ENCODE data around the gene ISYNA1.
"Not testable (repeated sequence)": the region's sequence is repeated elsewhere in the genome, so short reads cannot be mapped to it uniquely, and the experiment has no call there.

ISYNA1 gene

DNA sequence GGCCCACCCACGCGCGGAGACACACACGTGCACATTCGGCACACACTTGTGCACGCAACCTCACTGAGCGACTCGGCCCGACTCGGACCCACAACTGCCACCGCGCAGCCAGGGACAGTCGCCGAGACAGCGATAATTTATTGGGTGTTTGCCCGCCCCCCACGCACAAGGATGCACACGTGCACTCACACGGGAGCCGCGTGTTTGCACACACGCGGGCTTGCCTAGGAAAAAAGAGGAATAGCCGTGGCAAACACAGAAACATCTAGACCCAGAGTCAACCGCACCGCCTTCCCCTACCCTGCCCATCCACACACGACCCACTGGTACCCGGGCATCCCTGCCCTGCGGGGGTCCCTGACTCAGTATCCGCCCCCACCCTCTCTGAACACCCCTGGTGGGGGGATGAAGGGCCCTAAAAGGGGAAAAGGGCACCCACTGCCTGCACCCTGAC is 19.9 kb downstream of the ISYNA1 start:
- peak; percentile 49 for DNase-seq

- DNase-seq = peak; percentile 42
These were observed 20.5 kb downstream of the ISYNA1 start for GRCh38 chr19:18417250-18418028.

DNA sequence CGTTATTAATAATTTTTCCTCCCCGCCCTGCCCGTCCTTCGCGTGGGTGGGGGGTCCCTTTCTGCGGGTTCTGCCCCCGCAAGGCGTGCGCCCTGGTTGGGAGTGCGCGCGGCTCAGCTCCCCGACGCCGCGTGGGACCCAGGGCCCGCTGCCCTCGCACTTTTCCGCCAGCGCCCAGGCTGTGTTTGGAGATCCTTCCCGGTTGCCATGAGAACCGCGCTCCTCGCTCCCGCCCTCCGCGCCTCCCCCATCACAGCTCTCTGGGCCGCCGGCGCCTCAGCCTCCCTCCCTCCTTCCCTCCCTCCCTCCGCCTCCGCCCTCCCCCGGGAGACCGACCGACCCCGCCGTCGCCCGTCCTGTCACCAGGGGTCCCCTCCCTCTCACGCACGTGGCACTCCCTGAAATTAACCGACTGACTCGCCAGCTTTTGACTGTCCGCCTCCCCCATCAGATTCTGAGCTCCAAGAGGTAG is 21.1 kb downstream of the ISYNA1 start:
- DNase-seq = peak; percentile 72

- no peak for DNase-seq
These were observed 22.6 kb downstream of the ISYNA1 start for GRCh38 chr19:18415178-18415867.

GRCh38 chr19:18414504-18415177 is 23.3 kb downstream of the ISYNA1 start:
- DNase-seq = no peak

DNA sequence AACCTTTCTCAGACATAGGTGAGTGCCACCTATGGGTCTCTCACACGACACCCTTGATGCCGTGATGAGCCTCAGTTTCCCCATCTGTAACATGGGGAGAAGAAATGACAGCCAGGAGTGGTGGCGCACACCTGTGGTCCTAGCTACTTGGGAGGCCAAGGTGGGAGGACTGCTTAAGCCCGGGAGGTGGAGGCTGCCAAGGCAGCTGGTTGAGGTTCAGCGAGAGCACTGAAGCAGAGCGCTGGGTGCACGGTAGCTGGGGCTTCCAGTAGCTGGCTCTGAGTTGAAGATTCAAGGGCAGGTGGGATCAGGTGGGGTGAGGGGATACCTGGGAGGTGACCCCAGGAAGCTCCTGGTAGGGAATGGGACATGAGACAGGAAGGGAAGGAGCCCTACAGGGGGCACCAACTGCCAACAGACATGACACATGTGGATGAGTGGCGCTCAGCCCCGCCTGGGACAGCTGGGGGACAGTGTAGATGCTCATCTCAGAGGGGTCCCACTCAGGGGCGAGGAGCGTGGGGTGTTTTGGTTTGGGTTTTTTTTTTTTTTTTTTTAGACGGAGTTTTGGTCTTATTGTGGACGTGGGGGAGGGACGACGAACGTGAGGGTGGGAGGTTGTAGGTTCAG is 25.2 kb downstream of the ISYNA1 start:
- DNase-seq = no peak

DNA sequence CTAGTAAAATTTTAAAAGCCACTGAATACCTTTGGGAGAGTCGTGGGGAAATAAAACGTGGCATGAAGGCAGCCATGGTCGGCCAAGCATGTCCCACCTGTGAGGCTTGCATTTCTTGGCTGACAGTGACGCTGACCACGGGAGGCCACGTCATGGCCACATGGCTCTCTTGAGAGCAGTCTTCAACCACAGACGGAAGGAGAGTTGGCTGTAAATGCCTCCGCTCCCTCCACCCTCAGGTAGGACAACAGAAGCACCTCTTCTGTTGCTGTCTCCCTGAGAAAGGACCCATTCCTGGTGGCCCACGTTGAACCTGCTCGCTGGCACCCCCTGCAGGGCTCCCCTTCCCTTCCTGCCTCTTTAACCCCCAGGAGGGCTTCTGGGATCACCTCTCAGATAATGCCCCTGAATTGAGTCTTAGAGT is 29.9 kb downstream of the ISYNA1 start:
- no peak for DNase-seq

DNA sequence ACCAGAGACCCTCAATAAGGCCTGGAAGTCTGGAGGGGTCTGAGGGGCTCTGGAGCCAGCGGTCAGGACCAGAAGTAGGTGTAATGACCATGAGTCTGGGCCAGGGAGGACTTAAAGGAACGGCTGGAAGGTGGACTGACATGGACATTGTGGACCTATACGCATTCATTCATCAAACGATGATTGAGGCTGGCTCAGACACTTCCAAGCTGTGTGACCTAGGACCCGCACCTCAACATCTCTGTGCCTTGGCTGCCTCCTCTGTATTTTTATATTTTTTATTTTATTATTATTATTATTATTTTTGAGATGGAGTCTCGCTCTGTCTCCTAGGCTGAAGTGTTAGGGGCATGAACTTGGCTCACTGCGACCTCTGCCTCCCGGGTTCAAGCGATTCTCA is 31.2 kb downstream of the ISYNA1 start:
- DNase-seq = no peak

DNA sequence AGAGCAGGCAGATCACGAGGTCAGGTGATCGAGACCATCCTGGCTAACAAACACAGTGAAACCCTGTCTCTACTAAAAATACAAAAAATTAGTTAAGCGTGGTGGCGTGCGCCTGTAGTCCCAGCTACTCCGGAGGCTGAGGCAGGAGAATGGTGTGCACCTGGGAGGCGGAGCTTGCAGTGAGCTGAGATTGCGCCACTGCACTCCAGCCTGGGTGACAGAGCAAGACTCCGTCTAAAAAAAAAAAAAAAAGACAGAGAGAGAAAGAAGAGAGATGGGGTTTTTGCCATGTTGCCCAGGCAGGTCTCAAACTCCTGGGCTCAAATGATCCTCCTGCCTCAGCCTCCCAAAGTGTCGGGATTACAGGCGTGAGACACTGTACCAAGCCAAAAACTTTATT is 32.2 kb downstream of the ISYNA1 start:
- DNase-seq = not testable (repeated sequence)

- DNase-seq = not testable (repeated sequence)
These were observed 35.3 kb downstream of the ISYNA1 start for GRCh38 chr19:18402455-18403248.

DNA sequence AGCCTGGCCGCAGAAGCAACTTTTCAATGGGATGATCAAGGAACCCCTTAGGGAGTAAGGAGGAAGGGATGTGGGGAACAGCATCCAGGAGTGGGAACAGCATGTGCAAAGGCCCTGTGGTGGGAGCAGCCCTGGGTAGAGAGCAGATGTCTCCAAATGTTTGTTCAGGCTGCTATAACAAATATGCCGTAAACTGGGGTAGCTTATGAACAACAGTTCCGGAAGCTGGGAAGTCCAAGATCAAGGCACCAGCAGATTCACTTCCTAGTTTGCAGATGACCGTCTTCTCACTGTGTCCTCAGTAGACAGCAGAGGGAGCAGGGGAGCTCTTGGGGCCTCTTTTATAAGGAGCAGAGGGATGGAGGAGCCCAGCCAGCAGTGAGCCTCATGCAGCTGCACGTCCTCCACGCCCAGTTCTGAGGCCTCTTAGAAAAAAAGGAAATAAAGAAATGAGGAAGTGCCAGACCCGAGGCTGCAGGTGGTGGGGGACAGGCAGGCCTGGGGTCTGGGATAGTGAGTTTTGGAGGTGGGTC is 36.3 kb downstream of the ISYNA1 start:
- DNase-seq = no peak

DNA sequence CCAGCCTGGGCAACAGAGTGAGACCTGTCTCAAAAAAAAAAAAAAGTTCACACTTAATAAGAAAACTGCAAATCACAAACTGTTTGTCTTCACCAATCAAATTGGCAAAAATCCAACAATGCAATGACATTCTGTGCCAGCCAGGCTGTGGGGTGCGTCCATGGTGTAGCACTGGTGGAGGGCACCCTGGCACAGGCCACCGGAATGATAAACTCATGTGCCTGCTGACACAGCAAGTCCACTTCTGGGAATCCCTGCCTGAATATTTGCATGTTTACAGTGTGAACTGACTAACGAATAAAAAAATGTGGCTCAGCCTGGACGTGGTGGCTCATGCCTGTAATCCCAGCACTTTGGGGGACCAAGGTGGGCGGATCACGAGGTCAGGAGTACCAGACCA is 38.9 kb downstream of the ISYNA1 start:
- no peak for DNase-seq

DNA sequence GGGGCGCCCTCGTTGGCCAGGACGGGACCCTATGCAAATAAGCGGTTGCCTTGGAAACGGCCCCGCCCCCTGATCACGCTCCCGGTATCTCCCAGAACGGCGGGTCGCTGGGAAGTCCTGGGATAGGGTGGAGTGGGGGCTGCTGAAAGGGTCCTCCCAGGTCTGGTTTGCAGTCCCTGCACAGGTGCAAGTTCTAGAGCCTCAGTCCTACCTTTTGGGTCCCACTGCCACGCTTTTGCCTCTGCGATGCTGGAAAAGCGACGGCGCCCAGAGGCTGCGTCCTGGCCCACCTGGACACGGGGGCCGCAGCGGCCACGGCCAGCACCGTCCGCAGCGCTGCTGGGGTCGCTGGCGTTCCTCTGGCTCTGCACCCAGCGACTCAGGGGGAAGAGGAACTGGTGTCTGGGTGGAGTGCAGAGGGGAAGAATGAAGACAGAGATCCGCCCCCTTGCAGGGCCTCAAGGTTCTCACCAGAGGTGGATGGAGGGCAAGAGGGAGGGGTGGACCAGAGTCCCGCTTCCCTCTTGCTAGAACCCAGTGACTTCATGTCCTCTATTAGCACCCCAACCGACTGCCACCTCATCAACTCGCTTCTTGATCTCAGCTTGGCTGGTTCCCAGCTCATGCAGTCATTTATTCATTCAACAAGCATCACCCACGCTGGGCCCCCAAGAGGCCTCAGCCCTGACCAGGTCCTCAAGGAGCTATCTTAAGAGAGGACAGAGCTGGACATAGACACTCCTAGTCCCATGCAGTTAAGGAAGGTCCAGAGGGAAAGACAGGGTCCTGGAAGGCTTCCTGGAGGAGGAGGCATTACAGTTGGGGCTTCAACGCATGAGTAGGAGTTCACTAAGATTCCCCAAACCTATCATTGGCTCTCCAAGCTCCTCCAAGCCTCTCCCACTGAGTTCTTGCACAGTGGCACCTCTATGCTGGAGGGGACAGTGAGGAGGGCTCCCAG is 40.4 kb downstream of the ISYNA1 start, which contains the start of gene LRRC25:
TSS of gene LRRC25 (minus strand) at position 381 of the 961 bp plus-strand sequence. CDS start 659 bp downstream, outside the sequence.
- DNase-seq = no peak

DNA sequence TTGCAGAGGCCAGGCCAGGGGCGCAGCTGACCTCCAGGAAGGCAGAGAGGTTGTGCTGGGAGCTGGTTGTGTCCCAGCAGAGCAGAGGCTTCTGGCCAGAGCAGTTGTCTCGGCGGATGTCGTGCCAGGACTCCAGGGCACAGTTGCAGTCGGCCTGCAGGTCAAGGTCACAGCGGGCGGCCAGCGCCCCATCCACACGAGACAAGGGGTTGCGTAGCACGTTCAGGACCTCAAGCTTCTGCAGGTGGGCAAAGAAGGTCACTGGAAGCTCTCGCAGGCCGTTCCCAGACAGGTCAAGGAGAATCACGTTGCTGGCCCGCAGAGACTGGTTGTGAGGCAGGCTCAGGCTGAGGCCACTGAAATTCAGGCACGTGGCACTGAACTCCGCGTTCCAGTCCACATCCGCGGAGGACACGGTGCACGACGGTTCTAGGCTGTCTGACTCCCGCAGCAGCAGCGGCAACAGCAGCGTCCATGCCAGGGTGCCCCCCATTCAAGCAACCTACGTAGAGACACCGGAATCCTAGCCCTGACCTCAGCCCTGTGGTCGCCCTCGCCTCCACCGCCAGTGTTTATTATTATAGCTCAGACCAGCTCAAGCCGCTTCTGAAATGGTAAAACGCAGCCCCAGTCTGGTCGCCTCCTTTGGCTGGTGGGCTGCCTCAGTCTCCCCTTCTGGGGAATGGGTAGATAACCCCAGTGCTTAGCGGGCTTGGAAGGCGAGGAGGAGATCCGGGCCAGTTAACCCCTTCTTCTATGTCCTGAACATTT is 41.3 kb downstream of the ISYNA1 start:
- no peak for DNase-seq

DNA sequence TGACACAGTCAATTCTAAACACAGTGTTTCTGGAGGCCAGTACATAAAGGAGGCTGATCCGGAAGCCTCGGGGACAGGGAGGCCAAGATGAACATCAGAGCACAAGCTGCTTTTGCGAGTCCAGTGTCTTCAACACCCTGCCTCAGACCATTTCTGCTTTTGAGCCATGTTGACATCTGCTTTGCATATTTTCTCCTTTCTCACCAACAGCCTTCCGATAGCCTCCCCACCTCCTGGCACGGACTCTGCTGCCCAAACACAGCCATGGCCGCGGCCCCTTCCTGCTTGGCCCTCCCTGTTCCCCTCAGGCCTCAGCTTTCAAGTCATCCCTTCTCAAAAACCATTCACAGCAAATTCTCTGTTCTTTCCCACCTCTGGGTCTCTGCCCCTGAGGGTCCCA is 44.1 kb downstream of the ISYNA1 start:
- no peak for DNase-seq

DNA sequence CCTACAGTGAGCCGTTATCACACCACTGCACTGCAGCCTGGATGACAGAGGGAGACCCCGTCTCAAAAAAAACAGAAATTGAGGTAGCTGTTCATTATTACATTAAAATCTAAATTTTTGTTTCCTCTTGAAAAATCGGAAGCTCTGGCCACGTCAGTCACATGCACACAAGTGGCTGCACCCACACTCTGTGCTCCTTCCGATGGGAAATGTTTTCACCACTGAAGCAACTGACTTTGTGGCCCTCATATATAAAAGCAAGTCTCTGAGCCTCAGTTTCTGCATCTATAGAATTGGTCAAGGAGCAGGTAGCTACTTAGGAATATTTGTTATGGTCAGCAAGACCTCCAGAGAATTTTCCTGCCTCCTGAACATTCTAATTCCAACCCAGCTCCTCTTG is 45.0 kb downstream of the ISYNA1 start:
- no peak for DNase-seq

- no peak for DNase-seq
These were observed 45.5 kb downstream of the ISYNA1 start for GRCh38 chr19:18392417-18392816.

DNA sequence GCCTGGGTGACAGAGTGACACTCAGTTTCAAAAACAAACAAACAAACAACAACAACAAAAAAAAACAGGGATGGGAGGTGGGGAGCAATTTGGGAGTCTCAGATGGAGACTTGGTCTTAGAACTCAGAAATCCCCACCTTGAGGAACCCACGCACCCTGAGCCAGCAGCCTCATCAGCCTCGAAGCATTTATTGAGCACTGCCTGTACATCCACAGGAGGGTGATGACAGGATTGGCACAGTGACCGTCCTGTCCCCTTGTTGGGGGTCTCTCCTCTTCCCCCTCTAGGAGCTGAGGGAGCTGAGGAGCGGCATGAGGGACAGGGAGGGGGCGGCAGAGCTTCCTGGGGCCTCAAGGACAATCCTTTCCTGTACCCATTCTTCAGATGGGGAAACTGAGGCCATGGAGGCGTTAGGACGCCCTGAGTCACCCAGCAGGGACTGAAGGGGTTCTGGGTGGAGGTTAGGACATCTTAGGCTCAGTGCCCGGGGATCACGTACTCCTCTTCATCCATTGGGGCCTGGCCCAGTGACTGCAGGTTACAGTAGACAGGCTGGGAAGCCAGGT is 46.3 kb downstream of the ISYNA1 start:
- DNase-seq = no peak

All from activated naive CD4-positive, alpha-beta T cell treated with Interleukin-2 at 50 U/mL for 16 hours (primary cell).